Measurements from ENCODE around the gene UNC5C. TPM values are rescaled to one million over a fixed set of nuclear protein-coding genes. Genes with fewer than 3 reads are reported as not detected.

Gene UNC5C
- total RNA-seq, 2 donors from 2014 or later = 5.3 to 10.0 TPM

- Histone ChIP-seq H3K4me1 (ENCODE audit: control insufficient read depth in 1 of 2, low read depth in 2 of 2) (peaks cover 0 to 4% of the 10 kb centered on the region in 2 donors), H3K36me3 (no peaks in the 10 kb centered on the region), H3K4me3 (no peak overlapping the region), H3K9me3 (no peaks in the 10 kb centered on the region), H3K27ac (no peak overlapping the region), H3K27me3 (replicated peaks; ENCODE audit: insufficient read depth) (no peaks in the 10 kb centered on the region)
- no peak for TF ChIP-seq CTCF (IDR thresholded peaks at IDR 0.05)
- ATAC-seq (ENCODE audit: insufficient number of reproducible peaks, low FRiP score, low read depth) (no peak), DNase-seq (ENCODE audit: low spot score) (no peak)
Observed at GRCh38 chr4:95417531-95417930, 131.2 kb downstream of the UNC5C start.

- Histone ChIP-seq H3K9me3 (no peaks in the 10 kb centered on the region), H3K4me3 (no peak overlapping the region), H3K4me1 (ENCODE audit: control insufficient read depth in 1 of 2, low read depth in 2 of 2) (peaks cover 0 to 4% of the 10 kb centered on the region in 2 donors), H3K36me3 (no peaks in the 10 kb centered on the region), H3K27me3 (replicated peaks; ENCODE audit: insufficient read depth) (no peaks in the 10 kb centered on the region), H3K27ac (no peak overlapping the region)
- no peak for TF ChIP-seq CTCF (IDR thresholded peaks at IDR 0.05)
- ATAC-seq (ENCODE audit: insufficient number of reproducible peaks, low FRiP score, low read depth) = no peak
- DNase-seq (ENCODE audit: low spot score) = no peak
Observed at GRCh38 chr4:95415346-95415771, 133.4 kb downstream of the UNC5C start.

GRCh38 chr4:95411371-95412088, 137.2 kb downstream of the UNC5C start:
- no peaks in the 10 kb centered on the region for H3K27me3 ChIP-seq (replicated peaks; ENCODE audit: insufficient read depth)
- ATAC-seq (ENCODE audit: insufficient number of reproducible peaks, low FRiP score, low read depth) (no peak), DNase-seq (ENCODE audit: low spot score) (no peak)
- H3K27ac ChIP-seq = no peak overlapping the region
- no peak for TF ChIP-seq CTCF (IDR thresholded peaks at IDR 0.05)
- no peak overlapping the region for H3K4me3 ChIP-seq
- no peaks in the 10 kb centered on the region for H3K9me3 ChIP-seq
- no peaks in the 10 kb centered on the region for H3K4me1 ChIP-seq (ENCODE audit: control insufficient read depth in 1 of 2, low read depth in 2 of 2)
- H3K36me3 ChIP-seq = no peaks in the 10 kb centered on the region

- ATAC-seq (ENCODE audit: insufficient number of reproducible peaks, low FRiP score, low read depth) (no peak), DNase-seq (ENCODE audit: low spot score) (no peak)
- Histone ChIP-seq H3K9me3 (no peaks in the 10 kb centered on the region), H3K36me3 (no peaks in the 10 kb centered on the region), H3K27me3 (replicated peaks; ENCODE audit: insufficient read depth) (no peaks in the 10 kb centered on the region), H3K4me1 (ENCODE audit: control insufficient read depth in 1 of 2, low read depth in 2 of 2) (no peaks in the 10 kb centered on the region), H3K4me3 (no peak overlapping the region), H3K27ac (no peak overlapping the region)
- no peak for TF ChIP-seq CTCF (IDR thresholded peaks at IDR 0.05)
Observed at GRCh38 chr4:95410387-95410977, 138.3 kb downstream of the UNC5C start.

- no peaks in the 10 kb centered on the region for H3K36me3 ChIP-seq
- no peaks in the 10 kb centered on the region for H3K27me3 ChIP-seq (replicated peaks; ENCODE audit: insufficient read depth)
- H3K4me1 ChIP-seq (ENCODE audit: control insufficient read depth in 1 of 2, low read depth in 2 of 2) = no peaks in the 10 kb centered on the region
- H3K9me3 ChIP-seq = no peaks in the 10 kb centered on the region
- H3K4me3 ChIP-seq = no peak overlapping the region
- no peak overlapping the region for H3K27ac ChIP-seq
- no peak for DNase-seq (ENCODE audit: low spot score)
- ATAC-seq (ENCODE audit: insufficient number of reproducible peaks, low FRiP score, low read depth) = no peak
- TF ChIP-seq CTCF (IDR thresholded peaks at IDR 0.05) = no peak
Observed at GRCh38 chr4:95409750-95410149, 139.0 kb downstream of the UNC5C start.

Measured in thoracic aorta (tissue), 2 donors.